Brain microvascular endothelial cell (primary cell): Measurements from ENCODE around the gene ATP9B.

Source experiments
- DNase-seq: peaks from one replicate; pipeline ENCODE4 v3.0.0-alpha.2; 2020
- H3K27ac ChIP-seq: fragments of 250-450 bp; sonication (Bioruptor Pico); 2 replicates; pipeline ENCODE4 v1.5.1; 2020; ENCODE audit warnings: mild to moderate bottlenecking, moderate library complexity
- H3K27me3 ChIP-seq: fragments of 250-450 bp; sonication (Bioruptor Pico); replicated peaks from 2 replicates; pipeline ENCODE4 v1.5.1; 2020; ENCODE audit warnings: mild to moderate bottlenecking
- H3K36me3 ChIP-seq: fragments of 250-450 bp; sonication (Bioruptor Pico); replicated peaks from 2 replicates; pipeline ENCODE4 v1.5.1; 2020; ENCODE audit warnings: mild to moderate bottlenecking
- H3K4me3 ChIP-seq: 2 replicates; pipeline ENCODE4 v1.5.1; 2011; ENCODE audit warnings: low read depth, mild to moderate bottlenecking, control low read depth, low read length, moderate library complexity
- CTCF ChIP-seq: IDR thresholded peaks from 2 replicates; pipeline ENCODE4 v1.5.1; 2011; ENCODE audit warnings: low read depth, mild to moderate bottlenecking, moderate library complexity, low read length, control low read depth, inconsistent platforms; ENCODE audit errors: missing control alignments
- in situ Hi-C: cut with HindIII; loops from 2 replicates; pipeline ENCODE4 v1.10.0; 2017; ENCODE audit warnings: low sequenced_read_pairs, low pct_ligation_motif_present

Gene ATP9B

GRCh38 chr18:79050005-79050404 is 19.2 kb upstream of the ATP9B start:
- Histone ChIP-seq H3K27ac (no peak overlapping the region), H3K4me3 (no peak overlapping the region), H3K36me3 (no peaks in the 10 kb centered on the region), H3K27me3 (no peaks in the 10 kb centered on the region)
- in situ Hi-C loops: no loop called here
- TF ChIP-seq CTCF: no peak
- no peak for DNase-seq

DNA sequence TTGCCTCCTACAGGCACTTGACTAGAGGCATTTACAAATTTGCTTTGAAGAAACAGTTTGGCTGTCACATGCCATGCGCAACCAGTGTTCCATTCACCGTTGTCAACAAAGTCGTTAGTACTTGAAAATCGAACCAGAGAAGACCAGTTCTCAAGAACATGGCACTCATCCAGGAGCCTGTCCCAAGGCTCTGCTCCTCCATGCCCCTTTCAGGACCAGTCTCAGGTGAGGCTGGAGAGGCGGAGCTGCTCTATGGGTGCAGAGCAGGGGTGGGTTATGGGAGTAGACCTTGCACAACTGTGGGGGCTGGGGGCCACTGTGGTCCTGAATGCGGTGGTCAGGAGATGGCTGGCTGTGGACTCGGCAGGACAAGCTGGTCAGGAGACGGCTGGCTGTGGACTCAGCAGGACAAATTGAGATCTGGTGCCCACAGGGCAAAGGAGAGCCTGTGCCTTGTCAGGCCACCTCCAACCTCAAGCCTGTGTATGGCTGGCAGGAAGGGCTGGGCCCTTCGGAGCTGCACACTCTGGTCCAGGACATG is 12.3 kb upstream of the ATP9B start:
- no peaks in the 10 kb centered on the region for H3K36me3 ChIP-seq
- TF ChIP-seq CTCF: no peak
- no peak overlapping the region for H3K4me3 ChIP-seq
- DNase-seq: no peak
- H3K27ac ChIP-seq: no peak overlapping the region
- in situ Hi-C loops: no loop called here
- H3K27me3 ChIP-seq: no peaks in the 10 kb centered on the region

- no peak for TF ChIP-seq CTCF
- no peaks in the 10 kb centered on the region for H3K27me3 ChIP-seq
- no peak overlapping the region for H3K27ac ChIP-seq
- H3K36me3 ChIP-seq: no peaks in the 10 kb centered on the region
- H3K4me3 ChIP-seq: no peak overlapping the region
- in situ Hi-C loops: no loop called here
- DNase-seq: no peak
Observed at GRCh38 chr18:79058007-79058406, 11.2 kb upstream of the ATP9B start.

GRCh38 chr18:79062806-79063205 is 6.4 kb upstream of the ATP9B start:
- H3K27me3 ChIP-seq: no peaks in the 10 kb centered on the region
- in situ Hi-C loops: no loop called here
- no peak for DNase-seq
- no peak overlapping the region for H3K27ac ChIP-seq
- no peak for TF ChIP-seq CTCF
- H3K4me3 ChIP-seq: no peak overlapping the region
- no peaks in the 10 kb centered on the region for H3K36me3 ChIP-seq

GRCh38 chr18:79064228-79064627 is 5.0 kb upstream of the ATP9B start:
- no peak for TF ChIP-seq CTCF
- no peak for DNase-seq
- in situ Hi-C loops: no loop called here

GRCh38 chr18:79065802-79066201 is 3.4 kb upstream of the ATP9B start:
- H3K36me3 ChIP-seq: no peaks in the 10 kb centered on the region
- H3K4me3 ChIP-seq: no peak overlapping the region
- no peak overlapping the region for H3K27ac ChIP-seq
- in situ Hi-C loops: no loop called here
- TF ChIP-seq CTCF: no peak
- H3K27me3 ChIP-seq: no peaks in the 10 kb centered on the region
- no peak for DNase-seq

More at GRCh38 chr18:79064228-79064627, 5.0 kb upstream of the ATP9B start:
- Histone ChIP-seq H3K27ac (no peak overlapping the region), H3K4me3 (no peak overlapping the region), H3K27me3 (no peaks in the 10 kb centered on the region), H3K36me3 (no peaks in the 10 kb centered on the region)
